H9 (cell line): ENCODE data around the gene PER2. TPM values are rescaled to one million over a fixed set of nuclear protein-coding genes. Genes with fewer than 3 reads are reported as not detected.

Experiments used
- DNase-seq: peaks from one replicate; pipeline ENCODE4 v3.0.0-alpha.2; 2017
- H2AFZ ChIP-seq: one replicate; pipeline ENCODE4 v1.6.1; 2013; ENCODE audit warnings: mild to moderate bottlenecking, low read length, control low read depth, moderate library complexity
- H2AK5ac ChIP-seq: 2 replicates; pipeline ENCODE4 v1.6.1; 2013; ENCODE audit warnings: low read length, control low read depth, mixed read lengths; ENCODE audit not compliant: insufficient read length
- H2BK120ac ChIP-seq: one replicate; pipeline ENCODE4 v1.6.1; 2013; ENCODE audit warnings: low read depth, mild to moderate bottlenecking, low read length, control low read depth, inconsistent platforms; ENCODE audit not compliant: poor library complexity, severe bottlenecking
- H2BK12ac ChIP-seq: 2 replicates; pipeline ENCODE4 v1.6.1; 2013; ENCODE audit warnings: low read length, control low read depth, mixed read lengths, low read depth; ENCODE audit not compliant: insufficient read length
- H2BK15ac ChIP-seq: 2 replicates; pipeline ENCODE4 v1.6.1; 2013; ENCODE audit warnings: low read depth, low read length, control low read depth
- H2BK20ac ChIP-seq: one replicate; pipeline ENCODE4 v1.6.1; 2013; ENCODE audit warnings: low read depth, mild to moderate bottlenecking, low read length, control low read depth, inconsistent platforms; ENCODE audit not compliant: poor library complexity, severe bottlenecking
- H2BK5ac ChIP-seq: 2 replicates; pipeline ENCODE4 v1.6.1; 2013; ENCODE audit warnings: low read length, control low read depth, mixed read lengths; ENCODE audit not compliant: insufficient read length
- H3K14ac ChIP-seq: 2 replicates; pipeline ENCODE4 v1.6.1; 2013; ENCODE audit warnings: low read length, control low read depth; ENCODE audit not compliant: insufficient read depth
- H3K18ac ChIP-seq: 2 replicates; pipeline ENCODE4 v1.6.1; 2013; ENCODE audit warnings: low read depth, mild to moderate bottlenecking, mixed read lengths, low read length, control low read depth; ENCODE audit not compliant: insufficient read length
- H3K23ac ChIP-seq: 2 replicates; pipeline ENCODE4 v1.6.1; 2013; ENCODE audit warnings: low read length, control low read depth, mixed read lengths, low read depth; ENCODE audit not compliant: insufficient read length
- H3K23me2 ChIP-seq: 2 replicates; pipeline ENCODE4 v1.6.1; 2013; ENCODE audit warnings: low read depth, mild to moderate bottlenecking, mixed read lengths, low read length, control low read depth; ENCODE audit not compliant: insufficient read length, poor library complexity, severe bottlenecking
- H3K27ac ChIP-seq: 2 replicates; pipeline ENCODE4 v1.5.1; 2013; ENCODE audit warnings: low read length, control low read depth, mixed read lengths, low read depth; ENCODE audit not compliant: insufficient read length
- H3K27me3 ChIP-seq: 2 replicates; pipeline ENCODE4 v1.6.1; 2013; ENCODE audit warnings: low read length, control low read depth, inconsistent platforms; ENCODE audit not compliant: insufficient read depth
- H3K4ac ChIP-seq: 2 replicates; pipeline ENCODE4 v1.6.1; 2013; ENCODE audit warnings: low read depth, mild to moderate bottlenecking, control low read depth, inconsistent platforms, low read length, moderate library complexity
- H3K4me1 ChIP-seq: 2 replicates; pipeline ENCODE4 v1.6.1; 2013; ENCODE audit warnings: low read length, control low read depth, inconsistent platforms; ENCODE audit not compliant: insufficient read depth
- H3K4me2 ChIP-seq: 2 replicates; pipeline ENCODE4 v1.6.1; 2013; ENCODE audit warnings: low read length, control low read depth, mixed read lengths; ENCODE audit not compliant: insufficient read length, insufficient read depth
- H3K56ac ChIP-seq: 2 replicates; pipeline ENCODE4 v1.6.1; 2013; ENCODE audit warnings: low read depth, mild to moderate bottlenecking, mixed read lengths, low read length, control low read depth; ENCODE audit not compliant: insufficient read length
- H3K79me1 ChIP-seq: 2 replicates; pipeline ENCODE4 v1.6.1; 2013; ENCODE audit warnings: low read depth, mild to moderate bottlenecking, moderate library complexity, low read length, control low read depth, inconsistent platforms; ENCODE audit not compliant: insufficient read depth, poor library complexity, severe bottlenecking
- H3K79me2 ChIP-seq: 2 replicates; pipeline ENCODE4 v1.6.1; 2013; ENCODE audit warnings: low read length, control low read depth, inconsistent platforms; ENCODE audit not compliant: insufficient read depth
- H3K9ac ChIP-seq: 2 replicates; pipeline ENCODE4 v1.6.1; 2013; ENCODE audit warnings: low read length, control low read depth, mixed read lengths; ENCODE audit not compliant: insufficient read length; ENCODE audit errors: extremely low read depth
- H3K9me3 ChIP-seq: one replicate; pipeline ENCODE4 v1.6.1; 2013; ENCODE audit warnings: low read depth, low read length, inconsistent platforms; ENCODE audit not compliant: control insufficient read depth
- H3T11ph ChIP-seq: one replicate; pipeline ENCODE4 v1.6.1; 2013; ENCODE audit warnings: mild to moderate bottlenecking, low read length, control low read depth, inconsistent platforms
- H4K20me1 ChIP-seq: one replicate; pipeline ENCODE4 v1.6.1; 2013; ENCODE audit not compliant: control insufficient read depth, insufficient read length, insufficient read depth
- H4K5ac ChIP-seq: 2 replicates; pipeline ENCODE4 v1.6.1; 2013; ENCODE audit warnings: low read depth, mild to moderate bottlenecking, mixed read lengths, low read length, control low read depth; ENCODE audit not compliant: insufficient read length
- H4K8ac ChIP-seq: replicated peaks from 2 replicates; pipeline ENCODE4 v1.6.1; 2013; ENCODE audit warnings: low read length, control low read depth, mixed read lengths, low read depth; ENCODE audit not compliant: insufficient read length
- H4K91ac ChIP-seq: 2 replicates; pipeline ENCODE4 v1.6.1; 2013; ENCODE audit warnings: low read depth, mild to moderate bottlenecking, moderate library complexity, mixed read lengths, low read length, control low read depth; ENCODE audit not compliant: insufficient read length
- H3K27ac Mint-ChIP-seq, 3 experiments: 2 replicates in 2 of 3; 3 replicates in 1 of 3; pipeline ENCODE4 v1.8.0; 2020 to 2021; ENCODE audit warnings: mixed read lengths in 3 of 3, mild to moderate bottlenecking in 1 of 3, moderate library complexity in 1 of 3
- H3K27me3 Mint-ChIP-seq: 2 replicates; pipeline ENCODE4 v1.8.0; 2021; ENCODE audit warnings: low read depth, mild to moderate bottlenecking, moderate library complexity, mixed read lengths
- H3K36me3 Mint-ChIP-seq, 3 experiments: 2 replicates in 2 of 3; 3 replicates in 1 of 3; pipeline ENCODE4 v1.8.0; 2020 to 2021; ENCODE audit warnings: low read depth in 3 of 3, mixed read lengths in 3 of 3; ENCODE audit not compliant: insufficient read depth in 1 of 3
- H3K4me1 Mint-ChIP-seq, 2 experiments: 2 replicates each; pipeline ENCODE4 v1.8.0; 2020; ENCODE audit warnings: mixed read lengths in 2 of 2
- H3K4me3 Mint-ChIP-seq, 2 experiments: 2 replicates in 1 of 2; 3 replicates in 1 of 2; pipeline ENCODE4 v1.8.0; 2020 to 2021; ENCODE audit warnings: mild to moderate bottlenecking in 2 of 2, mixed read lengths in 2 of 2, moderate library complexity in 1 of 2
- H3K9me3 Mint-ChIP-seq, 2 experiments: 2 replicates in 1 of 2; 3 replicates in 1 of 2; pipeline ENCODE4 v1.8.0; 2020; ENCODE audit warnings: mild to moderate bottlenecking in 2 of 2, mixed read lengths in 2 of 2, moderate library complexity in 1 of 2
- WGBS: extraction: QIAGEN DNeasy Blood & Tissue Kit; methylation state at CpG from one replicate; pipeline ENCODE4 v1.1.7; 2013; ENCODE audit warnings: missing lambda C conversion rate, low lambda C conversion rate, mixed read lengths; ENCODE audit not compliant: insufficient read length; ENCODE audit errors: extremely low coverage; 5-methylcytosine and 5-hydroxymethylcytosine counted together
- total RNA-seq: library from RNA; stranded (reverse); gene quantifications from 2 replicates; pipeline ENCODE4 v1.2.1, GENCODE V29; 2021
- TF ChIP-seq, protein P1 (sequence below): fragments of 200-600 bp; sonication (generic); conservative IDR thresholded peaks from 3 replicates; pipeline ENCODE4 v1.8.0; 2021; ENCODE audit warnings: antibody characterized with exemption, mild to moderate bottlenecking

The PER2 gene
- total RNA-seq, 1 experiment from 2014 or later = 12.9 TPM

DNA sequence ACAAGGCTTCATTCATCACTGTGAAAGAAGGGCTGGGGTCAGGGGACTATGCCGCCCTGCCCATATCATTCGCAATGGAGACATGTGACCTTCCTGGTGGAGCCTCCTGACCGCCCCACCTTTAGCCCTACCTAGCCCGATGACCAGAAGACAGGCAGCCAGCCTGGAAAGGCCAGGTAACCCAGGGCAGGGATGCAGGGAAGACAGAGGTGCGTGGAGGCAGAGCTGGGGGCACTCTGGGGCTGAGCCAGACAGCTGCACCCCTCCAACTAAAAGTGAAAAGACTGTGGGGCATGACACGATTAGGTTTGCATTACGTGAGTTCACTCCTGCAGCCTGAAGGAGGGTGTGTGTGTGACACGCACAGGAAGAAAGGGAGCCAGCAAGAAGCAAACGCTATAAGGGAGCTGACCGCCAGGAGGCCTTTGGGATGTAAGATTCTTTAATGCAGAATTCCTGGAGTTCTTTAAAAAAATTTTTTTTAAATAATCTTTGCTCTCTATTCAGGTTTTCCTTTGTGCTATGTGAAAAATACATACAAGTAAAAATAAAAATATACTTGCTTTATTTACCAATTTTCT lies 44.8 kb downstream of the PER2 start:
- Histone ChIP-seq H3K18ac (no peak overlapping the region), H2AK5ac (no peak overlapping the region), H3K9me3 (no peaks in the 10 kb centered on the region), H3K4ac (no peak overlapping the region), H4K5ac (no peak overlapping the region), H3K14ac (no peak overlapping the region), H3K79me1 (no peaks in the 10 kb centered on the region), H2BK12ac (no peak overlapping the region), H2BK20ac (no peak overlapping the region), H2BK15ac (no peak overlapping the region), H3K27me3 (no peaks in the 10 kb centered on the region; the same call in 1 of the 2 replicates), H3K79me2 (no peaks in the 10 kb centered on the region; the same call in 1 of the 2 replicates), H3T11ph (no peak overlapping the region), H4K8ac (no peak overlapping the region), H2BK5ac (no peak overlapping the region), H3K27ac (no peak overlapping the region), H3K4me2 (no peak overlapping the region), H4K91ac (no peak overlapping the region), H3K4me1 (peaks cover 3% of the 10 kb centered on the region; the same call in 1 of the 2 replicates), H3K23me2 (peaks cover 4% of the 10 kb centered on the region), H2BK120ac (no peak overlapping the region), H3K23ac (no peak overlapping the region), H4K20me1 (no peaks in the 10 kb centered on the region), H2AFZ (no peak overlapping the region), H3K9ac (no peak overlapping the region), H3K56ac (no peak overlapping the region)
- peaks cover 12 to 18% of the 10 kb centered on the region in 2 experiments for H3K4me1 Mint-ChIP-seq
- H3K9me3 Mint-ChIP-seq = peaks cover 0 to 3% of the 10 kb centered on the region in 2 experiments; a peak in 2 of 5 replicates
- DNase-seq = peak; percentile 65
- no peak overlapping the region for H3K4me3 Mint-ChIP-seq
- H3K27ac Mint-ChIP-seq = peak overlapping the region in 1 of 3 experiments; percentile 82; a peak in 2 of 7 replicates
- TF ChIP-seq, protein P1, sequence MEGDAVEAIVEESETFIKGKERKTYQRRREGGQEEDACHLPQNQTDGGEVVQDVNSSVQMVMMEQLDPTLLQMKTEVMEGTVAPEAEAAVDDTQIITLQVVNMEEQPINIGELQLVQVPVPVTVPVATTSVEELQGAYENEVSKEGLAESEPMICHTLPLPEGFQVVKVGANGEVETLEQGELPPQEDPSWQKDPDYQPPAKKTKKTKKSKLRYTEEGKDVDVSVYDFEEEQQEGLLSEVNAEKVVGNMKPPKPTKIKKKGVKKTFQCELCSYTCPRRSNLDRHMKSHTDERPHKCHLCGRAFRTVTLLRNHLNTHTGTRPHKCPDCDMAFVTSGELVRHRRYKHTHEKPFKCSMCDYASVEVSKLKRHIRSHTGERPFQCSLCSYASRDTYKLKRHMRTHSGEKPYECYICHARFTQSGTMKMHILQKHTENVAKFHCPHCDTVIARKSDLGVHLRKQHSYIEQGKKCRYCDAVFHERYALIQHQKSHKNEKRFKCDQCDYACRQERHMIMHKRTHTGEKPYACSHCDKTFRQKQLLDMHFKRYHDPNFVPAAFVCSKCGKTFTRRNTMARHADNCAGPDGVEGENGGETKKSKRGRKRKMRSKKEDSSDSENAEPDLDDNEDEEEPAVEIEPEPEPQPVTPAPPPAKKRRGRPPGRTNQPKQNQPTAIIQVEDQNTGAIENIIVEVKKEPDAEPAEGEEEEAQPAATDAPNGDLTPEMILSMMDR = peak; percentile 56
- peaks cover 11 to 21% (median 14%) of the 10 kb centered on the region in 3 experiments for H3K36me3 Mint-ChIP-seq
- H3K27me3 Mint-ChIP-seq = peaks cover 17% of the 10 kb centered on the region
- no CpG with 5 or more reads among the region's 10 CpGs for WGBS
